K562 (cell line): ENCODE measurements around the gene ARPC2. TPM values are rescaled to one million over a fixed set of nuclear protein-coding genes. Genes with fewer than 3 reads are reported as not detected.

ENCODE experiments used
- CHD2 ChIP-seq: IDR thresholded peaks from 2 replicates; pipeline ENCODE4 v1.6.1; 2011; ENCODE audit warnings: low read depth, low read length
- GTF3C2 ChIP-seq: IDR thresholded peaks from 3 replicates; pipeline ENCODE4 v1.6.1; 2011; ENCODE audit warnings: borderline replicate concordance, mild to moderate bottlenecking, moderate library complexity; ENCODE audit not compliant: insufficient read length; ENCODE audit errors: extremely low read depth
- HDAC1 ChIP-seq, 2 experiments: fragments of 450-650 bp; IDR thresholded peaks; 2 replicates each; pipeline ENCODE4 v1.6.1; 2016 to 2017; ENCODE audit warnings: inconsistent platforms in 1 of 2, mild to moderate bottlenecking in 1 of 2, moderate library complexity in 1 of 2
- JUND ChIP-seq, 2 experiments: IDR thresholded peaks; 2 replicates in 1 of 2; 3 replicates in 1 of 2; pipeline ENCODE4 v1.6.1; 2011; ENCODE audit warnings: borderline replicate concordance in 2 of 2, low read depth in 2 of 2, low read length in 2 of 2, improper control_type of control experiment in 1 of 2, missing biosample characterization in 1 of 2, missing genetic modification characterization in 1 of 2, missing genetic modification reagents in 1 of 2
- L3MBTL2 ChIP-seq: fragments of 450-650 bp; IDR thresholded peaks from 2 replicates; pipeline ENCODE4 v1.6.1; 2016; ENCODE audit warnings: mild to moderate bottlenecking, moderate library complexity
- MAFF ChIP-seq: IDR thresholded peaks from 2 replicates; pipeline ENCODE4 v1.6.1; 2012; ENCODE audit warnings: low read length, improper control_type of control experiment
- PHF21A ChIP-seq: fragments of 450-650 bp; IDR thresholded peaks from 2 replicates; pipeline ENCODE4 v1.6.1; 2017; ENCODE audit warnings: low read depth, borderline replicate concordance
- POLR2AphosphoS5 ChIP-seq: IDR thresholded peaks from 2 replicates; pipeline ENCODE4 v1.6.1; 2011; ENCODE audit warnings: mild to moderate bottlenecking, low read depth, low read length, moderate library complexity; ENCODE audit not compliant: control insufficient read depth, insufficient read depth
- SIN3B ChIP-seq: fragments of 450-650 bp; IDR thresholded peaks from 2 replicates; pipeline ENCODE4 v1.6.1; 2017; ENCODE audit warnings: low read depth, mild to moderate bottlenecking, moderate library complexity
- SP2 ChIP-seq: IDR thresholded peaks from 2 replicates; pipeline ENCODE4 v1.6.1; 2011; ENCODE audit warnings: mild to moderate bottlenecking, low read depth, low read length, moderate library complexity; ENCODE audit not compliant: poor library complexity, severe bottlenecking; ENCODE audit errors: extremely low read depth
- TCF7L2 ChIP-seq: fragments of 150-350 bp; IDR thresholded peaks from 2 replicates; pipeline ENCODE4 v1.6.1; 2016; ENCODE audit warnings: low read depth, mild to moderate bottlenecking, low read length, moderate library complexity
- ZNF143 ChIP-seq: sonication (generic); formaldehyde crosslinking; IDR thresholded peaks from 2 replicates; pipeline ENCODE4 v1.9.0; 2022; ENCODE audit warnings: mild to moderate bottlenecking, missing genetic modification reagents
- ZNF512 ChIP-seq: IDR thresholded peaks from 2 replicates; pipeline ENCODE4 v1.6.1; 2016; ENCODE audit warnings: missing genetic modification characterization, missing compliant biosample characterization
- polyA plus RNA-seq, 8 experiments: library from polyadenylated mRNA; depleted of rRNA in 4 of 8; stranded (reverse) in 5 of 8; unstranded in 3 of 8; fragments of >200 nt; fragmentation: Nextera tagmentation in 2 of 8; fragmentation: Illumina TruSeq in 1 of 8; extraction: Ambion mirVana in 2 of 8; extraction: Trizol in 1 of 8; gene quantifications; 2 replicates each; pipeline versions ENCODE4 v1.2.1 to v1.2.3, GENCODE V29; 2011 to 2014; ENCODE audit warnings: inconsistent platforms in 1 of 8, missing spikeins in 1 of 8
- total RNA-seq, 7 experiments: library from RNA; depleted of rRNA in 6 of 7; stranded (reverse); fragments of >200 nt in 6 of 7; fragmentation: Illumina TruSeq in 2 of 7; extraction: Trizol in 2 of 7; gene quantifications; 2 replicates each; pipeline versions ENCODE4 v1.2.1 to v1.2.3, GENCODE V29; 2011 to 2021; ENCODE audit warnings: low replicate concordance in 1 of 7
- TF ChIP-seq, protein P1 (sequence below): sonication (generic); formaldehyde crosslinking; IDR thresholded peaks from 2 replicates; pipeline ENCODE4 v1.8.1; 2023; ENCODE audit warnings: mild to moderate bottlenecking, missing genetic modification reagents, moderate library complexity

The ARPC2 gene
- total and polyA plus RNA-seq, 9 of the 15 experiments (the other 6 are each of a cell fraction or from before 2014, with no cell fraction given), result 81.9 to 187 (median 103) TPM

DNA sequence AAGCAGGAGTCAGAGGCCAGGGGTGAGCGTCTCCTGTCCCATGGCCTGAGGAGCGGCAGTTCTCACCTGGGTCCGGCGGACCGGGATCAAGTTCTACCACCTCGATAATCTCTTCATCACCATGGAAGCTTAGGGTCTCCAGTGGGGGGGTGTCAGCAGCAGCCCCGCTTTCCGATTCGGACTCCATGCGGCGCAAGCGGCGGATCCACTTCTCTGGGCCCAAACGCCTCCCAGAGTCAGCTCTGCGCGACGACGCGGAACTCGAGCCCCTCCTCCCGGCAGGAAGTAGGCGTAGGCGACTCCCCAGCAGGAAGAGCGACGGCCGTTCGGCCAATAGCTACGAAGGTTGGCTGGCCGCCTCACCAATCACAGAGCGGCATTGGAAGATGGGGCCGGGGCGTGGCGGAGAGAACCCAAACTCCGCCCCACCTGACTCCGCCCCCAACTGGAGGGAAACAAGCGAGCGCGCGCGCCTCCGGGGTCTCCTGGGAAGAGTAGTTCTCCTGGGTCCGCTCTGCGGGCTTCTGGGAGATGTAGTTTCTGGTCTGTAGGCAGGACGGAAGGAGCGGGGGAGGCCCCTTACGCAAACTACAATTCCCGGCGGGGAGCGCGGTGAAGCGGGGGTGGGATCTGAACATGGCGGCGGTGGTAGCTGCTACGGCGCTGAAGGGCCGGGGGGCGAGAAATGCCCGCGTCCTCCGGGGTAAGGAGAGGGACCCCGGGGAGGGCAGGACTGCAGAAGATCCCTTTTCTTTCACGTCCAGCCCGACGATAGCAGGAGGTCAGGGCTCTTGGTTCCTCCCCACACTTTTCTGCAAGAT, 53.1 kb downstream of the ARPC2 start, which contains the start of the genes AAMP and PNKD (continued):
- TF ChIP-seq GTF3C2 (no peak), SP2 (peak; percentile 72), ZNF512 (tag) (no peak), PHF21A (no peak), CHD2 (peak; percentile 80), TCF7L2 (no peak), JUND (IDR thresholded peaks at IDR 0.05; ENCODE audit: borderline replicate concordance, low read depth, low read length) (0 out of 2 replicates have a peak, but pooled peaks have one; percentile 28), JUND (tag; IDR thresholded peaks at IDR 0.05; ENCODE audit: borderline replicate concordance, low read depth, low read length) (no peak; the same call in 2 of the 3 replicates), MAFF (no peak), ZNF143 (CRISPR knock-in tag) (peak; percentile 97), SIN3B (peak; percentile 69), POLR2AphosphoS5 (peak; percentile 58; the same call in 1 of the 2 replicates), HDAC1 (IDR thresholded peaks at IDR 0.05) (0 out of 4 replicates have a peak, but pooled peaks of 1 of the 2 experiments have one; percentile 43), L3MBTL2 (peak; percentile 39)
- TF ChIP-seq, protein P1, sequence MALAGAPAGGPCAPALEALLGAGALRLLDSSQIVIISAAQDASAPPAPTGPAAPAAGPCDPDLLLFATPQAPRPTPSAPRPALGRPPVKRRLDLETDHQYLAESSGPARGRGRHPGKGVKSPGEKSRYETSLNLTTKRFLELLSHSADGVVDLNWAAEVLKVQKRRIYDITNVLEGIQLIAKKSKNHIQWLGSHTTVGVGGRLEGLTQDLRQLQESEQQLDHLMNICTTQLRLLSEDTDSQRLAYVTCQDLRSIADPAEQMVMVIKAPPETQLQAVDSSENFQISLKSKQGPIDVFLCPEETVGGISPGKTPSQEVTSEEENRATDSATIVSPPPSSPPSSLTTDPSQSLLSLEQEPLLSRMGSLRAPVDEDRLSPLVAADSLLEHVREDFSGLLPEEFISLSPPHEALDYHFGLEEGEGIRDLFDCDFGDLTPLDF (CRISPR knock-in tag), result peak; percentile 77; the same call in 1 of the 2 replicates
